HG03520 (cell line): ENCODE measurements around the gene CAD.
A peak's percentile ranks its signal among the peaks of the same experiment; 100 is the strongest.
"Not testable (repeated sequence)": the region's sequence is repeated elsewhere in the genome, so short reads cannot be mapped to it uniquely, and the experiment has no call there.

ENCODE experiments used
- ATAC-seq: cut with Tn5 transposase; IDR thresholded peaks from one replicate; pipeline ENCODE4 v1.9.1; 2021; ENCODE audit warnings: mild to moderate bottlenecking, moderate library complexity; ENCODE audit not compliant: unreplicated experiment

Gene CAD

GRCh38 chr2:27198068-27198467 lies 19.1 kb upstream of the CAD start:
- not testable (repeated sequence) for ATAC-seq

GRCh38 chr2:27198627-27199026 lies 18.5 kb upstream of the CAD start:
- no peak for ATAC-seq

- no peak for ATAC-seq
These were observed 17.9 kb upstream of the CAD start for GRCh38 chr2:27199241-27199640.

- no peak for ATAC-seq
These were observed 15.5 kb upstream of the CAD start for GRCh38 chr2:27201675-27202074.

- no peak for ATAC-seq
These were observed 14.3 kb upstream of the CAD start for GRCh38 chr2:27202854-27203253.

- ATAC-seq = no peak
These were observed 13.4 kb upstream of the CAD start for GRCh38 chr2:27203741-27204140.

GRCh38 chr2:27204566-27204965 lies 12.6 kb upstream of the CAD start:
- ATAC-seq = no peak

GRCh38 chr2:27205206-27205605 lies 12.0 kb upstream of the CAD start:
- no peak for ATAC-seq

GRCh38 chr2:27206346-27206745 lies 10.8 kb upstream of the CAD start:
- ATAC-seq = no peak

- no peak for ATAC-seq
These were observed 8.6 kb upstream of the CAD start for GRCh38 chr2:27208486-27209050.

GRCh38 chr2:27209621-27210401 lies 7.4 kb upstream of the CAD start:
- no peak for ATAC-seq

GRCh38 chr2:27211241-27211942 lies 5.8 kb upstream of the CAD start:
- ATAC-seq = peak; percentile 69

- peak; percentile 69 for ATAC-seq
These were observed 5.1 kb upstream of the CAD start, which contains the start of the genes ATRAID and SLC5A6 for GRCh38 chr2:27211943-27212625. TSS of gene ATRAID (plus strand) at chr2:27212041. CDS start at chr2:27212369, 328 bp downstream. TSS of gene SLC5A6 (minus strand) at chr2:27212268. CDS start at chr2:27207650, 4,618 bp downstream.

- ATAC-seq = peak; percentile 3
These were observed 4.3 kb upstream of the CAD start for GRCh38 chr2:27212626-27213471.

- ATAC-seq = no peak
These were observed 2.2 kb upstream of the CAD start for GRCh38 chr2:27214941-27215340.

- ATAC-seq = no peak
These were observed 592 bp upstream of the CAD start for GRCh38 chr2:27216416-27217137.

- no peak for ATAC-seq
These were observed 1.4 kb downstream of the CAD start for GRCh38 chr2:27218614-27219013.

- ATAC-seq = no peak
These were observed 1.9 kb downstream of the CAD start for GRCh38 chr2:27219091-27219490.

- ATAC-seq = no peak
These were observed 2.9 kb downstream of the CAD start for GRCh38 chr2:27220091-27220490.

GRCh38 chr2:27221166-27221565 lies 4.0 kb downstream of the CAD start:
- ATAC-seq = no peak
